Gastrocnemius medialis (tissue), 4 donors: ENCODE measurements around the gene FAM171A1.

Source experiments
- POLR2A ChIP-seq, 2 donors: fragments of 450-650 bp; IDR thresholded peaks; one replicate each; pipeline ENCODE4 v1.6.1; 2017; ENCODE audit warnings: antibody characterized with exemption in 2 of 2, mild to moderate bottlenecking in 2 of 2, moderate library complexity in 2 of 2
- TF ChIP-seq, protein P1 (sequence below), 5 experiments: fragments of 450-650 bp in 3 of 5; fragments of 200-600 bp in 2 of 5; sonication (generic) in 2 of 5; IDR thresholded peaks in 4 of 5; conservative IDR thresholded peaks in 1 of 5; 1 replicate in 4 of 5; 2 replicates in 1 of 5; pipeline ENCODE4 v1.5.1; 2016 to 2019; ENCODE audit warnings: antibody characterized with exemption in 5 of 5, mild to moderate bottlenecking in 3 of 5, moderate library complexity in 3 of 5

DNA sequence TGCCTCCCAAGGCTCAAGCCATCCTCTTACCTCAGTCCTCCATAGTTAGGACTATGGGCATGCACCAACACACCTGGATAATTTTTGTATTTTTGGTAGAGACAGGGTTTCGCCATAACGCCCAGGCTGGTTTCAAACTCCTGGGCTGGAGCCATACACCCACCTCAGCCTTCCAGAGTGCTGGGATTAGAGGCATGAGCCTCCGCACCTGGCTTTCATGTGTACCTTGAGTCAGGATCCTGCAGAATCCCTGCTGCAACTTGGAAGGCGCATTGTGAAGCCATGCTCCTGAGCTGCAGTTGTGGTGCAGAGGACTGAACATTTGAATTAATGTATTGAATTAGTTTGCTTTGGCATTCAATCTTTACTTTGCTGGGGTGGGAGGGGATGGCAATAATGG is 173.2 kb downstream of the FAM171A1 start:
- TF ChIP-seq, protein P1, sequence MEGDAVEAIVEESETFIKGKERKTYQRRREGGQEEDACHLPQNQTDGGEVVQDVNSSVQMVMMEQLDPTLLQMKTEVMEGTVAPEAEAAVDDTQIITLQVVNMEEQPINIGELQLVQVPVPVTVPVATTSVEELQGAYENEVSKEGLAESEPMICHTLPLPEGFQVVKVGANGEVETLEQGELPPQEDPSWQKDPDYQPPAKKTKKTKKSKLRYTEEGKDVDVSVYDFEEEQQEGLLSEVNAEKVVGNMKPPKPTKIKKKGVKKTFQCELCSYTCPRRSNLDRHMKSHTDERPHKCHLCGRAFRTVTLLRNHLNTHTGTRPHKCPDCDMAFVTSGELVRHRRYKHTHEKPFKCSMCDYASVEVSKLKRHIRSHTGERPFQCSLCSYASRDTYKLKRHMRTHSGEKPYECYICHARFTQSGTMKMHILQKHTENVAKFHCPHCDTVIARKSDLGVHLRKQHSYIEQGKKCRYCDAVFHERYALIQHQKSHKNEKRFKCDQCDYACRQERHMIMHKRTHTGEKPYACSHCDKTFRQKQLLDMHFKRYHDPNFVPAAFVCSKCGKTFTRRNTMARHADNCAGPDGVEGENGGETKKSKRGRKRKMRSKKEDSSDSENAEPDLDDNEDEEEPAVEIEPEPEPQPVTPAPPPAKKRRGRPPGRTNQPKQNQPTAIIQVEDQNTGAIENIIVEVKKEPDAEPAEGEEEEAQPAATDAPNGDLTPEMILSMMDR (IDR thresholded peaks at IDR 0.05 in 4 of 5, conservative IDR thresholded peaks at IDR 0.05 in 1 of 5), result no peak
- TF ChIP-seq POLR2A (IDR thresholded peaks at IDR 0.05), result no peak
